ENCODE data around the gene AQP2. TPM values are rescaled to one million over a fixed set of nuclear protein-coding genes. Genes with fewer than 3 reads are reported as not detected.

AQP2 gene
- total RNA-seq, 1 donor from 2014 or later: not detected

DNA sequence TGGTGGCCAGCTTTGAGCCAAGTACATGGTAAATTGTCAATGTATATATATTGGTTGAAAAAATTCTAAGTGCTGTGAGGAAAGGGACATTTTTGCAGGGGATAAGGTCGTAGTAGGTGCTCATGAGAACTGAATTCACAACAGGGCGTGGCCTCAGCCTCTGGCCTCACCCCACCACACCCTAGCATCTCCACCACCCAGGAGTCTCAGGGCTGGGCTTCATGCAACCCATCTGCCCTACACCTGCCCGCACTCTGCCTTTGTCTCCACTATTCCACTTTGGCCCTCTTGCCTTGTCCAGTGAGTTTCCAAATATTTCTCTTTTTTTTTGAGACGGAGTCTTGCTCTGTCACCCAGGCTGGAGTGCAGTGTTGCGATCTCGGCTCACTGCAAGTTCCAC lies 22.1 kb upstream of the AQP2 start:
- Mint-ChIP-seq H3K27ac (ENCODE audit: unreplicated experiment) (no peak overlapping the region), H3K9me3 (ENCODE audit: unreplicated experiment) (no peaks in the 10 kb centered on the region), H3K4me3 (ENCODE audit: unreplicated experiment) (no peak overlapping the region), H3K27me3 (ENCODE audit: unreplicated experiment) (no peaks in the 10 kb centered on the region), H3K36me3 (ENCODE audit: unreplicated experiment) (no peaks in the 10 kb centered on the region), H3K4me1 (ENCODE audit: unreplicated experiment) (peaks cover under 1% of the 10 kb centered on the region)
- no peak for DNase-seq (ENCODE audit: extremely low spot score, unreplicated experiment)
- TF ChIP-seq, protein P1, sequence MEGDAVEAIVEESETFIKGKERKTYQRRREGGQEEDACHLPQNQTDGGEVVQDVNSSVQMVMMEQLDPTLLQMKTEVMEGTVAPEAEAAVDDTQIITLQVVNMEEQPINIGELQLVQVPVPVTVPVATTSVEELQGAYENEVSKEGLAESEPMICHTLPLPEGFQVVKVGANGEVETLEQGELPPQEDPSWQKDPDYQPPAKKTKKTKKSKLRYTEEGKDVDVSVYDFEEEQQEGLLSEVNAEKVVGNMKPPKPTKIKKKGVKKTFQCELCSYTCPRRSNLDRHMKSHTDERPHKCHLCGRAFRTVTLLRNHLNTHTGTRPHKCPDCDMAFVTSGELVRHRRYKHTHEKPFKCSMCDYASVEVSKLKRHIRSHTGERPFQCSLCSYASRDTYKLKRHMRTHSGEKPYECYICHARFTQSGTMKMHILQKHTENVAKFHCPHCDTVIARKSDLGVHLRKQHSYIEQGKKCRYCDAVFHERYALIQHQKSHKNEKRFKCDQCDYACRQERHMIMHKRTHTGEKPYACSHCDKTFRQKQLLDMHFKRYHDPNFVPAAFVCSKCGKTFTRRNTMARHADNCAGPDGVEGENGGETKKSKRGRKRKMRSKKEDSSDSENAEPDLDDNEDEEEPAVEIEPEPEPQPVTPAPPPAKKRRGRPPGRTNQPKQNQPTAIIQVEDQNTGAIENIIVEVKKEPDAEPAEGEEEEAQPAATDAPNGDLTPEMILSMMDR (IDR thresholded peaks at IDR 0.05): no peak

DNA sequence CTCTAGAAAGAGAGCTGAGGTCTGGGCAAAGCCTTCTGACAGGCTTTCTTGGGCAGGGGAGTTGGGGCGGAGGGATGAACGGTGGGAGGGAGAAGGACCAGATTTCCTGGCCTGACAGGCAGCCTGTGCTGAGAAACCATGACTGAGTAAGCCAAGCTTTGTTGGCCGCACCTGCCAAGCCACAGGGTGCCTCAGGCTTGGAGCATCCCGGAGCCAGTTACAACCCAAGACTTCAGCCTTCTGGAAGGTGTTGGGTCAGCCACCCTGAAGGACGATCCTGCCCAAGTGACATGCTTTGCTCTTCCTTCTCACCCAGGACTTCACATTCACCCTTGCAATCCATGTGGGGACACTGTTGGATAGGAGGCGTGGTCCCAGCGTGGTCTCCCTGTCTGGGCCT lies 21.0 kb upstream of the AQP2 start:
- no peak for DNase-seq (ENCODE audit: extremely low spot score, unreplicated experiment)
- Mint-ChIP-seq H3K4me3 (ENCODE audit: unreplicated experiment) (no peak overlapping the region), H3K36me3 (ENCODE audit: unreplicated experiment) (no peaks in the 10 kb centered on the region), H3K27ac (ENCODE audit: unreplicated experiment) (no peak overlapping the region), H3K4me1 (ENCODE audit: unreplicated experiment) (peaks cover 7% of the 10 kb centered on the region), H3K9me3 (ENCODE audit: unreplicated experiment) (peaks cover 2% of the 10 kb centered on the region), H3K27me3 (ENCODE audit: unreplicated experiment) (no peaks in the 10 kb centered on the region)
- TF ChIP-seq, protein P1 (IDR thresholded peaks at IDR 0.05): no peak

DNA sequence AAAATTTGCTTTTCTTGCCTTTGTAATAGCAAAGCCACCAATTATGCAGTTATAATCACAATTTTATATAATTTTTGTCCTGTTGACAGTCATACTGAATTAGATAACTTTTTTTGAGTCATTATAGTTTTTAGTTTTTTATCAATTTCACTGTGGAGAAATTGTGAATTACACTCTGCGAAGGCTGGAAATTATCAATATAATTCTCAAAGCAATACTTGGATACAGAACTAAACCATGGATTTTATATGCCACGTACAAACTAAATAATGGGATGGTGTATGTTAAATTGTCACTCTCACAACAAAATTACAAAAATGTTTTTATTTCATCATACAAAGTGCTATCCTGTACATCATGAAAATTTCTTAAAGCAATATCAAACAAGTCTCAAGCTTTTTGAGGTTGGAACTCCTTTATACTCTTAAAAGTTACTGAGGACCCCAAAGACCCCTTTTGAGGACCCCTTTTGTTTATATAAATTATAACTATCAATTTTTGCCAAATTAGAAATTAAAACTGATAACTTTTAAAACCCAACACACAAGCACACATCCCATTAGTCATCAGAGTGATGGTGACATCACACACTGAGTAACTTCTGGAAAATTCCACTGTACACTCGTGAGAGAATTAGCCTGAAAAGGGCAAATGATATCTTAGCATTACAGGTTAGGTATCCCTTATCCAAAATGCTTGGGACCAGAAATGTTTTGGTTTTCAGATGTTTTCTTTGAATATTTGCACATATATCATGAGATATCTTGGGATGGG lies 19.8 kb upstream of the AQP2 start:
- Mint-ChIP-seq H3K36me3 (ENCODE audit: unreplicated experiment) (no peaks in the 10 kb centered on the region), H3K4me1 (ENCODE audit: unreplicated experiment) (peaks cover 10% of the 10 kb centered on the region), H3K4me3 (ENCODE audit: unreplicated experiment) (no peak overlapping the region), H3K9me3 (ENCODE audit: unreplicated experiment) (peaks cover 8% of the 10 kb centered on the region), H3K27ac (ENCODE audit: unreplicated experiment) (no peak overlapping the region), H3K27me3 (ENCODE audit: unreplicated experiment) (no peaks in the 10 kb centered on the region)
- TF ChIP-seq, protein P1 (IDR thresholded peaks at IDR 0.05): no peak
- no peak for DNase-seq (ENCODE audit: extremely low spot score, unreplicated experiment)

DNA sequence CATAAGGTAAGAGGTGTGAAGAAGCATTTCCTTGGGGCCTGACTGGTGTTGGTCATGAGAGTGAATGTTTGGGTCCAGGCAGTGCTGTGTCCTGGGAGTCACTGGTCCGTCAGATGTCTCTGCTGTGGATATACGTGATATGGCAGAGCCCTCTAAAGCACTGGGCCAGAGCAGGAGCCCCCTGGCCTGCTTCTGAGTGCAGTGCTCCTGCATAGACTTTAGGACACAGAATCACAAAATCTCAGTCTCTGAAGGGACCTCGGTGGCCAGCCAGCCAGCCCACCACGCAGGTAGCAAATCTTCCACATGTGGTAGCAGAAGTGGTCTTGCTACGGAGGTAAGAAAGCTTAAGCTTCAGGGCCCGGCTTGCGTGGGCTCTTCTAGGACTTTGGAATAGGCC lies 18.5 kb upstream of the AQP2 start:
- H3K27ac Mint-ChIP-seq (ENCODE audit: unreplicated experiment): no peak overlapping the region

DNA sequence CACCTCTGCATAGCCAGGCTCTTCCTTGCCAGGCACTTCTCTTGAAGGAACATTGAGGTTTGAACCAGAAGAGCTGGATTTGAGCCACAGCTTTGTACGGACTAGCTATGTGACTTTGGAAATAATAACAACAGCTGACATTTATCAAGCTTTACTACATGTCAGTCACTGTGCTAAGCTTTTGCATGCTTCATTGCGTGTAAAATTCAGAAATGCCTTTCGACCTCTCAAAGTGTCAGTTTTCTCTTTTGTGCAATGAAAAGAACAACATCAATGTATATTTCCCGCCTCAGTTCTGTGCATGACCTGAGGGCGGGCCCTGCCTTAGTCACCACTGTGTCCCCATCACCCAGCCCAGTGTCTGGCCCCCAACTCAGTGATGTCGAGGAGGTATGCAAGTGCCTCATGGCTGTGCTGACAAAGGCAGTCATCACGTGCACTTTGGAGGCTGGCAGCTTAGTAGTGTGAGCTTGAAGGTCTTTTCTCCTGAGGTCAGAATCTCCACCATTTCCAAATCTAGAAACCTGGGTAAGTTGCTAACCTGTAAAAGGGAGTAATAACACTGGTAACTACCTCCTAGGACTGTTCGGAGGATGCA lies 17.9 kb upstream of the AQP2 start:
- peaks cover 10% of the 10 kb centered on the region for H3K4me1 Mint-ChIP-seq (ENCODE audit: unreplicated experiment)
- no peak for DNase-seq (ENCODE audit: extremely low spot score, unreplicated experiment)
- H3K4me3 Mint-ChIP-seq (ENCODE audit: unreplicated experiment): no peak overlapping the region
- TF ChIP-seq, protein P1 (IDR thresholded peaks at IDR 0.05): no peak
- H3K36me3 Mint-ChIP-seq (ENCODE audit: unreplicated experiment): no peaks in the 10 kb centered on the region
- H3K27ac Mint-ChIP-seq (ENCODE audit: unreplicated experiment): no peak overlapping the region
- H3K27me3 Mint-ChIP-seq (ENCODE audit: unreplicated experiment): no peaks in the 10 kb centered on the region
- H3K9me3 Mint-ChIP-seq (ENCODE audit: unreplicated experiment): peaks cover 8% of the 10 kb centered on the region

More for the DNA sequence above, 18.5 kb upstream of the AQP2 start:
- Mint-ChIP-seq H3K4me1 (ENCODE audit: unreplicated experiment) (peaks cover 10% of the 10 kb centered on the region), H3K27me3 (ENCODE audit: unreplicated experiment) (no peaks in the 10 kb centered on the region), H3K4me3 (ENCODE audit: unreplicated experiment) (no peak overlapping the region), H3K9me3 (ENCODE audit: unreplicated experiment) (peaks cover 8% of the 10 kb centered on the region), H3K36me3 (ENCODE audit: unreplicated experiment) (no peaks in the 10 kb centered on the region)
- TF ChIP-seq, protein P1 (IDR thresholded peaks at IDR 0.05): no peak
- DNase-seq (ENCODE audit: extremely low spot score, unreplicated experiment): no peak

Data from osteocyte (in vitro differentiated cells).